PC-9 (cell line): ENCODE data around the gene FAM222B. TPM values are rescaled to one million over a fixed set of nuclear protein-coding genes. Genes with fewer than 3 reads are reported as not detected.

Experiments
- BruUV-seq: library from RNA; stranded (reverse); fragments of 400-500 nt; replicated peaks from 2 replicates; lab custom pipeline; 2021; lab: Mats Ljungman, UMichigan
- CTCF ChIA-PET: fragments of 300-600 bp; sonication (Branson Sonifier 250); formaldehyde crosslinking; loops from one replicate; lab custom pipeline; 2022; ENCODE audit warnings: antibody characterized with exemption; lab: Charles Lee
- POLR2A ChIA-PET: fragments of 300-600 bp; sonication (Branson Sonifier 250); formaldehyde crosslinking; loops from one replicate; lab custom pipeline; 2022; ENCODE audit warnings: antibody characterized with exemption; ENCODE audit not compliant: unreplicated experiment; lab: Charles Lee
- DNase-seq, 2 experiments: peaks; one replicate each; pipeline versions ENCODE4 v3.0.0 to v3.0.0-alpha.2; 2015 to 2022; ENCODE audit warnings: mixed read lengths in 1 of 2
- H2AFZ ChIP-seq: fragments of 200-600 bp; sonication (generic); 2 replicates; pipeline ENCODE4 v1.8.1; 2017; ENCODE audit warnings: antibody characterized with exemption
- H3F3A ChIP-seq: fragments of 200-600 bp; sonication (generic); 2 replicates; pipeline ENCODE4 v1.8.1; 2017; ENCODE audit warnings: antibody characterized with exemption, mild to moderate bottlenecking, low read depth; ENCODE audit not compliant: insufficient read depth
- H3K27ac ChIP-seq: fragments of 200-600 bp; sonication (generic); 2 replicates; pipeline ENCODE4 v1.6.1; 2016; ENCODE audit warnings: mixed run types
- H3K27me3 ChIP-seq: fragments of 200-600 bp; sonication (generic); 2 replicates; pipeline ENCODE4 v1.6.1; 2016; ENCODE audit warnings: low read depth, mixed run types; ENCODE audit not compliant: insufficient read depth
- H3K36me3 ChIP-seq: fragments of 200-600 bp; sonication (generic); 2 replicates; pipeline ENCODE4 v1.6.1; 2016; ENCODE audit warnings: low read depth, mixed run types
- H3K4me1 ChIP-seq: fragments of 200-600 bp; sonication (generic); replicated peaks from 2 replicates; pipeline ENCODE4 v1.6.1; 2016; ENCODE audit warnings: mixed run types; ENCODE audit not compliant: insufficient read depth
- H3K4me2 ChIP-seq: fragments of 200-600 bp; sonication (generic); 2 replicates; pipeline ENCODE4 v1.6.1; 2017; ENCODE audit warnings: mixed run types
- H3K4me3 ChIP-seq: fragments of 200-600 bp; sonication (generic); 2 replicates; pipeline ENCODE4 v1.6.1; 2016; ENCODE audit warnings: mixed run types
- H3K79me2 ChIP-seq: fragments of 200-600 bp; sonication (generic); 2 replicates; pipeline ENCODE4 v1.6.1; 2017; ENCODE audit warnings: low read depth, mixed run types
- H3K9me2 ChIP-seq: fragments of 200-600 bp; sonication (generic); 2 replicates; pipeline ENCODE4 v1.8.1; 2017; ENCODE audit warnings: mild to moderate bottlenecking; ENCODE audit not compliant: insufficient read depth
- H3K9me3 ChIP-seq: fragments of 200-600 bp; sonication (generic); 2 replicates; pipeline ENCODE4 v1.8.1; 2016; ENCODE audit warnings: low read depth; ENCODE audit not compliant: insufficient read depth
- H4K20me1 ChIP-seq: fragments of 200-600 bp; sonication (generic); 2 replicates; pipeline ENCODE4 v1.8.1; 2017; ENCODE audit not compliant: insufficient read depth
- EZH2 ChIP-seq: fragments of 200-600 bp; sonication (generic); IDR thresholded peaks from 2 replicates; pipeline ENCODE4 v1.8.0; 2017; ENCODE audit warnings: antibody characterized with exemption, low read depth
- intact Hi-C: fragments of 100-400 bp; cut with micrococcal nuclease; formaldehyde crosslinking; loops from one replicate; pipeline ENCODE4 v1.10.0; 2022; ENCODE audit not compliant: unreplicated experiment
- total RNA-seq: library from RNA; stranded (reverse); gene quantifications from 2 replicates; pipeline ENCODE4 v1.2.3, GENCODE V29; 2021
- TF ChIP-seq, protein P1 (sequence below): fragments of 200-600 bp; sonication (generic); conservative IDR thresholded peaks from 2 replicates; pipeline ENCODE4 v1.6.1; 2017; ENCODE audit warnings: mixed run types, antibody characterized with exemption, mild to moderate bottlenecking, moderate library complexity

FAM222B gene
- total RNA-seq, 1 experiment from 2014 or later = 26.4 TPM

DNA sequence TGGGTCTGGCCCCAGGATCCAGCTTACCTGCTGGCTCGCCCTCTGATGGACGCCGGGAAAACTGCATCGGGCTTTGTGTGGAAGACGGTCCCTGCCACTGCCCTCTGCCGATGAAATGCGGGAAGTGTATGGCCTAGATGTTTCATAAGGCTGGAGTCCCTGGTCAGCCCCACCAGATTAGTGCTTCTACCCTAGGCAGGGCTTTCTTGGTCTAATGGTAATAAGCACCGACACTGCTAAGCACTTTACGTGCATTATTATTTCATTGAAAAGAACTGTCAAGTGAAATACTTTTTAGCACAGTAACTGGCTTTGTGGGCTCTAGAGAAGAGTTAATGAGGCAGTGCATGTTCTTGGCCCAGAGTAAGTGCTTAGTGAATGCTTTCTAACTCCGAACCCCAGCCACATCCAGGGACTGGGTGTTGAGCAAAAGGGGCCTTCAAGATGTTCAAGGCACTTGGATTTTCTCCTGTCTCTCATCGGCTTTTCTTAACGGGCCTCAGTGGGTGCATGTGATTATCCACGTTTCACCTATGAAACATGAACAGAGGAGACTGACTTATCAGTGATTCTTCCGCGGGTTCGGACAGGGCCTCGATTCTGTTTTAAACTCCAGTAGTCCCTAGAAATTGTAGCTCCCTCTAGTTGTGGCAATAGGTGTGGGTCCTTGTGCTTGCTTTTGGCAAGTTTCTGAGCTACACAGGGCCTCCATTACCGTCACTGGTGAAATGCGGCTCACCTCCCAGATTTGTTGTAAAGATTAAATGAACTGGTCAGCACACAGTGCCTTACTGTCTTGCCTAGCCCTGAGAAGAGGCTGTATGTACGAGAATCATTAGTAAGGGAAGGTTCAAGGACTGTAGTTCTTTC lies 92.2 kb downstream of the FAM222B start:
- intact Hi-C loops = loop anchor here (1.0 to 5.0 kb wide), 2 partner anchors 23 to 103 kb away; partner anchors contain the start of gene BLTP2
- peaks cover 43% of the 10 kb centered on the region for H3K4me1 ChIP-seq
- peaks cover 56% of the 10 kb centered on the region for H4K20me1 ChIP-seq
- H3F3A ChIP-seq = peaks cover 82% of the 10 kb centered on the region
- H3K4me2 ChIP-seq = peak overlapping the region; percentile 55; the same call in 1 of the 2 replicates
- ChIA-PET CTCF (interaction anchor here (0.6 to 3.7 kb wide), 3 partner anchors 15 to 23 kb away, joined by 4 to 60 read pairs (median 6); partner anchors contain the start of genes NEK8 and TLCD1), POLR2A (interaction anchor here (0.6 to 1.5 kb wide), 3 partner anchors 24 to 649 kb away, joined by 3 to 34 read pairs (median 3); partner anchors contain the start of genes RPL23A and TLCD1)
- no peaks in the 10 kb centered on the region for H3K27me3 ChIP-seq
- no peak for TF ChIP-seq EZH2
- TF ChIP-seq, protein P1, sequence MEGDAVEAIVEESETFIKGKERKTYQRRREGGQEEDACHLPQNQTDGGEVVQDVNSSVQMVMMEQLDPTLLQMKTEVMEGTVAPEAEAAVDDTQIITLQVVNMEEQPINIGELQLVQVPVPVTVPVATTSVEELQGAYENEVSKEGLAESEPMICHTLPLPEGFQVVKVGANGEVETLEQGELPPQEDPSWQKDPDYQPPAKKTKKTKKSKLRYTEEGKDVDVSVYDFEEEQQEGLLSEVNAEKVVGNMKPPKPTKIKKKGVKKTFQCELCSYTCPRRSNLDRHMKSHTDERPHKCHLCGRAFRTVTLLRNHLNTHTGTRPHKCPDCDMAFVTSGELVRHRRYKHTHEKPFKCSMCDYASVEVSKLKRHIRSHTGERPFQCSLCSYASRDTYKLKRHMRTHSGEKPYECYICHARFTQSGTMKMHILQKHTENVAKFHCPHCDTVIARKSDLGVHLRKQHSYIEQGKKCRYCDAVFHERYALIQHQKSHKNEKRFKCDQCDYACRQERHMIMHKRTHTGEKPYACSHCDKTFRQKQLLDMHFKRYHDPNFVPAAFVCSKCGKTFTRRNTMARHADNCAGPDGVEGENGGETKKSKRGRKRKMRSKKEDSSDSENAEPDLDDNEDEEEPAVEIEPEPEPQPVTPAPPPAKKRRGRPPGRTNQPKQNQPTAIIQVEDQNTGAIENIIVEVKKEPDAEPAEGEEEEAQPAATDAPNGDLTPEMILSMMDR = peak; percentile 98
- peaks cover 48% of the 10 kb centered on the region for H3K79me2 ChIP-seq
- BruUV-seq = no TSS peak
- peak; percentile 76 to 91 for DNase-seq
- no peak overlapping the region for H3K27ac ChIP-seq
- H3K9me3 ChIP-seq = no peaks in the 10 kb centered on the region
- no peaks in the 10 kb centered on the region for H3K9me2 ChIP-seq
- peaks cover 24% of the 10 kb centered on the region for H3K36me3 ChIP-seq
- H2AFZ ChIP-seq = no peak overlapping the region
- no peak overlapping the region for H3K4me3 ChIP-seq

DNA sequence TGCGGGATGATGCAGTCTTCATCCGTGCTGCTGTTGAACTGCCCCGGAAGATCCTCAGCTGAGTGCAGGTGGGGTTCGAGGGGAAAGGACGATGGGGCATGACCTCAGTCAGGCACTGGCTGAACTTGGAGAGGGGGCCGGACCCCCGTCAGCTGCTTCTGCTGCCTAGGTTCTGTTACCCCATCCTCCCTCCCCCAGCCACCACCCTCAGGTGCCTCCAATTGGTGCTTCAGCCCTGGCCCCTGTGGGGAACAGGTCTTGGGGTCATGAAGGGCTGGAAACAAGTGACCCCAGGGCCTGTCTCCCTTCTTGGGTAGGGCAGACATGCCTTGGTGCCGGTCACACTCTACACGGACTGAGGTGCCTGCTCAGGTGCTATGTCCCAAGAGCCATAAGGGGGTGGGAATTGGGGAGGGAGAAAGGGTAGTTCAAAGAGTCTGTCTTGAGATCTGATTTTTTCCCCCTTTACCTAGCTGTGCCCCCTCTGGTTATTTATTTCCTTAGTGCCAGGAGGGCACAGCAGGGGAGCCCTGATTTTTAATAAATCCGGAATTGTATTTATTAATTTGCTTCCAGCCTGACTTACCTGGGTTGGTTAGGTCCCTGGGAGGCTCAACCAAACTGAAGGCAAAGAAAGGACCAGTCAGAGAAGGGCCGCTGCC lies 92.9 kb downstream of the FAM222B start:
- Histone ChIP-seq H3K36me3 (peaks cover 27% of the 10 kb centered on the region), H3K9me3 (no peaks in the 10 kb centered on the region), H3K27me3 (no peaks in the 10 kb centered on the region), H3K79me2 (peaks cover 56% of the 10 kb centered on the region), H3K9me2 (no peaks in the 10 kb centered on the region), H2AFZ (no peak overlapping the region), H3F3A (peaks cover 85% of the 10 kb centered on the region), H3K27ac (peak overlapping the region; percentile 45), H4K20me1 (peaks cover 56% of the 10 kb centered on the region), H3K4me3 (no peak overlapping the region), H3K4me2 (peak overlapping the region; percentile 55), H3K4me1 (peaks cover 43% of the 10 kb centered on the region)
- ChIA-PET POLR2A (interaction anchor here (0.6 to 1.5 kb wide), 3 partner anchors 23 to 648 kb away, joined by 3 to 34 read pairs (median 3); partner anchors contain the start of genes RPL23A and TLCD1), CTCF (interaction anchor here (0.6 to 3.7 kb wide), 3 partner anchors 14 to 23 kb away, joined by 4 to 60 read pairs (median 6); partner anchors contain the start of genes NEK8 and TLCD1)
- no peak for DNase-seq
- intact Hi-C loops = loop anchor here (1.0 to 5.0 kb wide), 3 partner anchors 22 to 203 kb away; partner anchors contain the start of genes BLTP2 and PHF12
- BruUV-seq = no TSS peak
- TF ChIP-seq, protein P1 = no peak
- TF ChIP-seq EZH2 = no peak
